CD4-positive, alpha-beta T cell treated with Interleukin-2 at 100 ng/mL for 4 hours (primary cell): ENCODE results near the gene YES1.
A peak's percentile ranks its signal among the peaks of the same experiment; 100 is the strongest.
"Not testable (repeated sequence)": the region's sequence is repeated elsewhere in the genome, so short reads cannot be mapped to it uniquely, and the experiment has no call there.

Source experiments
- DNase-seq: peaks from one replicate; pipeline ENCODE4 v3.0.0-alpha.2; 2020; ENCODE audit warnings: low spot score

Gene YES1

GRCh38 chr18:784470-785172 lies 27.4 kb downstream of the YES1 start:
- no peak for DNase-seq

DNA sequence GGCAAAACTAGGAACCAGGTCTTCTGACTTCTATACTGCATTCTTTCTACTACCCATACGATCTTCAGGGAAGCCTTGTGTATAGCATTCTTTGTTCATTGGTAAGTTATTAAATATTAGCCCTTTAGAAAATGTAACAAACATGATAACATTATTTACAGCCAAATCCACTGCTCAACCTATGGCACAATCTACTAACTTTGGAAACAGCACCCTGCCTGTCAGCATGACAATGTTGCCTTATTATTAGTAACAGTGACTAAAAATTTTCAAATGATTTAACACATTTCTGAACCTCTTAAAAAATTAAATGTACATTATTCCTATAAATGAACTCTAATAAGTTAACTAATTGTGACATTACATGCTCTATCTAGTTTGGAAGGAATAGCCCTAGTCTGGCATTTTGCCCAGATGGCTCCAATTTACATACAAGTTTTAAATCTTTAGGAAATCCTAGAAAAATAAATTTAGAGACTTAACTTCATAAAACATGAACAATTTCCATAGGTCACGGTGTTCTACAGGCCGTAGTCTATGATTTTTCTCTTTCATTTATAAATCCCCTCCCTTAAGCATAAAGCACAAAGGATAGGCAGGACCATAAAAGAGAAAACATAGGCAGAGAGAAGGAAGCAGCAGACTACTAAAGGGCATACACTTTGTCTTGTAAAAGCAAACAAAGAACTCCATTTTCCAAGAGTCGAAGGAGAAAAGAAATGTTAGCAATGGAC lies 33.7 kb downstream of the YES1 start:
- DNase-seq = no peak

DNA sequence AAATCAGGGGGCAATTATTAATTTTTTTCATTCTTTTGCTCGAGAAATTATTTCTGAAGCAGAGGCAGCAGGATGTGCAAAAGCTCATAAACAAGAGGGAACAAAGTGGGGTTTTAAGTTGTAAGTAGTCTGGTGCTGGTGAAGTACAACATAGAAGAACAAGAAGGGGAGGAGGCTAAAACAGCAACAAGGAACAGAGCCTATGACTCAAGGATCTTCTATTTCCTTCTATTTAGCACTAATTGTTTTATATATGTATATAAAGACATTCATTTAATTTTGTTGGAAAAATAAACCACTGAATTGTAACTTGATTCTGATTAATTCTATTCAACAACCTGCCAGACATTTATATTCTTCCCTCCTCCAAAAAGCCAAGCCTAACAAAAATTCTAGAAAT lies 35.0 kb downstream of the YES1 start:
- no peak for DNase-seq

GRCh38 chr18:776044-776443 lies 36.0 kb downstream of the YES1 start:
- DNase-seq = not testable (repeated sequence)

- DNase-seq = no peak
Observed at GRCh38 chr18:774811-775210, 37.2 kb downstream of the YES1 start.

GRCh38 chr18:773980-774624 lies 37.9 kb downstream of the YES1 start:
- no peak for DNase-seq

GRCh38 chr18:770583-770961 lies 41.5 kb downstream of the YES1 start:
- DNase-seq = no peak

DNA sequence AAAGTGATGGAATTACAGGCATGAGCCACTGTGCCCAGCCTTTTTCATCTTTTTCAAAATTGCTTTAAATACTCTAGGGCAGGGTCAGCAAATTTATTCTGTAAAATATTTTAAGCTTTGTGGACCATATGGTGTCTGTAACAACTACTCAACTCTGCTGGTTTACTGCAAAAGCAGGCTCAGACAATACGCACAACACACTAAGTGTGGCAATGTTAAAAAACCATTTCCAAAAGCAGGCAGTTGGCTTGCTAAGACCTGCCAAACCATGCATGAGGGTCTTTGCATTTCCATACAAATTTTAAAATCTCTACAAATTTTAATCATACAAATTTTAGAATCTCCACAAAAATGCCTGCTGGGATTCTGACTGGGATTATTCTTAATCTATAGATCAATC lies 44.1 kb downstream of the YES1 start:
- no peak for DNase-seq

GRCh38 chr18:767084-767882 lies 44.8 kb downstream of the YES1 start:
- DNase-seq = no peak

- no peak for DNase-seq
Observed at GRCh38 chr18:766550-766860, 45.5 kb downstream of the YES1 start.

DNA sequence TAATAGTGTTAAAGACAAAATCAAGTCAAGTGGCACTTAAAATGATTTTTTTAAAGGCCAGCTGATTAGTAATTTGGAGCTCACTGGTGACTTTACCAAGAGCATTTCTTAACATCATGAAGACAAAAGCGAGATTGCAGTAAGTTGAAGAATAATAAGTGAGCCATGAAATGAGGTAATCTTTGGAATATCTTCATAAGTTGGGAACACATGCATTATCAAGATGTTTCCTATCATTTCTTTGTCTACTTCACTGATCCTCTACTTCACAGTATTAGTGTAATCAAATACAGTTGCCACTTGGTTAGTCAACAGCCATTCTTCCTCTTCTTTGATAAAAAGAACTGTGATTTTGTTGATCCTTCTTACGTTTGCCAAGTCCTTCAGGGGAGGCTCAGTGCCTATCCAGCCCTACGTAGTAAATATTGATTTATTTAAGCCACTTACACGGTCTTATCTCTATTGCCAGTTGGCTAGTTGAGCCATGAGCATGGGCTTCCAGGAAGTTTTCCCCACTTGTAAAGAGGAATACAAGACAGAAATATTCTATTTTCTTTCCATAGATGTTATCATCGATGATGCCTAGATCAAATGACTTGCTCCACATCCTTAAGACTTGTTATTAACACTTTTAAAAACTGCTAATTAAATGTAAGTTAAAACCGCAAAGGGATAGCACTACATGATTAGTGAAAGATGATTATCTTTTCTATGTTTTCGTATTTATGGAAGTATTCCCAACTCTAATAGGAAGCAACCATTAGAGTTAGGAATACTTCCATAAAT lies 46.1 kb downstream of the YES1 start:
- DNase-seq = no peak

DNA sequence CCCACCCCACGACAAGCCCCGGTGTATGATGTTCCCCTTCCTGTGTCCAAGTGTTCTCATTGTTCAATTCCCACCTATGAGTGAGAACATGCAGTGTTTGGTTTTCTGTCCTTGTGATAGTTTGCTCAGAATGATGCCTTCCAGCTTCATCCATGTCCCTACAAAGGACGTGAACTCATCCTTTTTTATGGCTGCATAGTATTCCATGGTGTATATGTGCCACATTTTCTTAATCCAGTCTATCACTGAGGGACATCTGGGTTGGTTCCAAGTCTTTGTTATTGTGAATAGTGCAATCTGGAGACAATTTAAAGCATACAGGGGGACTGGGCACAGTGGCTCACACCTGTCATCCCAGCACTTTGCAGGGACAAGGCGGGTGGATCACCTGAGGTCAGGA lies 52.2 kb downstream of the YES1 start:
- not testable (repeated sequence) for DNase-seq

GRCh38 chr18:755506-755905 lies 56.5 kb downstream of the YES1 start:
- DNase-seq = no peak

GRCh38 chr18:754656-755055 lies 57.4 kb downstream of the YES1 start:
- no peak for DNase-seq

- no peak for DNase-seq
Observed at GRCh38 chr18:750456-750855, 61.6 kb downstream of the YES1 start.

GRCh38 chr18:744832-745597 lies 67.0 kb downstream of the YES1 start:
- no peak for DNase-seq

- DNase-seq = peak; percentile 57
Observed at GRCh38 chr18:741931-742512, 70.0 kb downstream of the YES1 start.

- no peak for DNase-seq
Observed at GRCh38 chr18:732371-732770, 79.7 kb downstream of the YES1 start.

GRCh38 chr18:731185-731584 lies 80.9 kb downstream of the YES1 start:
- DNase-seq = no peak

DNA sequence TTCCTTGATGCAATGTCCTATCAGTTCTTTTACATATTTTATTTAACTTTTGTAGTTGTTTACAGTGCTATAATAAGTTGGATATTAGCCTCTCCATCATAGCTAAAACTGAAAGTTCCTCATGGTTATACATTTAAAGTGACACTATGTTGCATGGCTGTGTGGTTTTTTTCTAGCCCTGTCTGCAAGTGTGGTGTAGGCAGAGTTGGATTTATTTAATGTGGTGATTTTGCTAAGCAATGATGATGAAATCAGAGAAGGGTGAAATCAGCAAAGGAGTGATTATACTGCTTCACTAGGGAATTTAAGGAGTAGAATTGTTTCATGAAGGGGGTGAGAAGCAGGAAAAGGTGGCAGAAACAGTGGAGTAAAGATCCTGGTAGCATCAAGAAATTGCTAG lies 81.3 kb downstream of the YES1 start:
- DNase-seq = no peak

DNA sequence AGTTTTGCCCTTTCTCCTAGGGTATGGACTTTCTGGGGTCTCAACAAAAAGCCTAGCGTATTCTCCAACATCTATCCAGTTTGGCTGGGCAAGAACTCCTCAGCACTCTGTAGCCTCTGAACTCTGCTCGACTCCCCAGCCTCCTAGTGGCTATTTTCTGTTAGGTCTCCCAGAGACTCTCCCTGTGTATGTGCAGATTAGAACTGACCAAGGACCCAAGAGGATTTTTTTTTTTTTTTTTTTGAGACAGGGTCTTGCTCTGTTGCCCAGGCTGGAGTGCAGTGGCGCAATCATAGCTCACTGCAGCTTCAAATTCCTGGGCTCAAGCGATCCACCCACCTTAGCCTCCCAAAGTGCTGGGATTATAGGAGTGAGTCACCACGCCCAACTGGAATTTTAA lies 81.9 kb downstream of the YES1 start:
- DNase-seq = not testable (repeated sequence)
